ENCODE measurements around the gene ERVW-1.

The ERVW-1 gene

GRCh38 chr7:92423710-92424131 lies 54.0 kb downstream of the ERVW-1 start:
- DNase-seq (ENCODE audit: low read depth, low spot score) = no peak
- no peak overlapping the region for H3K4me3 ChIP-seq (ENCODE audit: low read depth, low read length)
- in situ Hi-C loops (cut with HindIII; ENCODE audit: low sequenced_read_pairs) = no loop called here
- no peak for TF ChIP-seq CTCF (IDR thresholded peaks at IDR 0.05; ENCODE audit: low read depth, low read length)

GRCh38 chr7:92422926-92423325 lies 54.8 kb downstream of the ERVW-1 start:
- H3K4me3 ChIP-seq (ENCODE audit: low read depth, low read length) = no peak overlapping the region
- TF ChIP-seq CTCF (IDR thresholded peaks at IDR 0.05; ENCODE audit: low read depth, low read length) = no peak
- DNase-seq (ENCODE audit: low read depth, low spot score) = no peak
- in situ Hi-C loops (cut with HindIII; ENCODE audit: low sequenced_read_pairs) = no loop called here

GRCh38 chr7:92421676-92422435 lies 55.9 kb downstream of the ERVW-1 start:
- no peak overlapping the region for H3K4me3 ChIP-seq (ENCODE audit: low read depth, low read length)
- DNase-seq (ENCODE audit: low read depth, low spot score) = no peak
- TF ChIP-seq CTCF (IDR thresholded peaks at IDR 0.05; ENCODE audit: low read depth, low read length) = no peak
- in situ Hi-C loops (cut with HindIII; ENCODE audit: low sequenced_read_pairs) = no loop called here

Data from astrocyte of the spinal cord (primary cell).